GM12878 (cell line): ENCODE data around the gene AGPAT2.

Experiments
- CBX3 ChIP-seq: fragments of 200-600 bp; sonication (generic); IDR thresholded peaks from 2 replicates; pipeline ENCODE4 v1.6.1; 2016; ENCODE audit warnings: low read depth, borderline replicate concordance
- CEBPB ChIP-seq, 2 experiments: fragments of 150-350 bp in 1 of 2; IDR thresholded peaks; 2 replicates each; pipeline ENCODE4 v1.6.1; 2012 to 2014; ENCODE audit warnings: low read depth in 2 of 2, low read length in 2 of 2, borderline replicate concordance in 1 of 2, inconsistent platforms in 1 of 2
- JUNB ChIP-seq: IDR thresholded peaks from 2 replicates; pipeline ENCODE4 v1.6.1; 2016; ENCODE audit warnings: antibody characterized with exemption, mild to moderate bottlenecking
- NFIC ChIP-seq: IDR thresholded peaks from 2 replicates; pipeline ENCODE4 v1.6.1; 2012; ENCODE audit warnings: low read depth, mild to moderate bottlenecking, inconsistent platforms, low read length, moderate library complexity
- POLR2A ChIP-seq: IDR thresholded peaks from 2 replicates; pipeline ENCODE4 v1.6.1; 2011; ENCODE audit warnings: low read depth, mild to moderate bottlenecking, low read length
- RAD21 ChIP-seq: IDR thresholded peaks from 2 replicates; pipeline ENCODE4 v1.6.1; 2011; ENCODE audit warnings: mild to moderate bottlenecking, low read depth, low read length, moderate library complexity; ENCODE audit not compliant: insufficient read depth

- TF ChIP-seq POLR2A (no peak), NFIC (no peak), JUNB (no peak), CEBPB (IDR thresholded peaks at IDR 0.05; ENCODE audit: borderline replicate concordance in 1 of 2, low read depth in 2 of 2, low read length in 2 of 2) (no peak), RAD21 (no peak), CBX3 (no peak)
These were observed 41.8 kb downstream of the AGPAT2 start for GRCh38 chr9:136645352-136645902.
